ENCODE measurements around the gene ELP2. TPM values are rescaled to one million over a fixed set of nuclear protein-coding genes. Genes with fewer than 3 reads are reported as not detected.

ELP2 gene
- total and polyA plus RNA-seq, 2 donors (not counting 3 experiments of a cell fraction or from before 2014, with no cell fraction given), result 37.8 to 90.5 TPM

- no peak overlapping the region for H2AFZ ChIP-seq (ENCODE audit: low read depth, low read length)
- no peak for DNase-seq (ENCODE audit: low read depth, low spot score)
- H3K79me2 ChIP-seq (ENCODE audit: control insufficient read depth, insufficient read depth, low read length), result no peaks in the 10 kb centered on the region
- no peaks in the 10 kb centered on the region for H3K9me1 ChIP-seq (replicated peaks; ENCODE audit: control insufficient read depth, extremely low read depth, insufficient read depth, low read length)
- no peak for FAIRE-seq
- H3K27me3 ChIP-seq (ENCODE audit: control insufficient read depth in 2 of 2, insufficient read depth in 2 of 2, low read length in 2 of 2), result peaks cover 0 to 3% of the 10 kb centered on the region in 2 experiments
- no peaks in the 10 kb centered on the region for H3K9me3 ChIP-seq (replicated peaks; ENCODE audit: control insufficient read depth, insufficient read depth, low read length)
- H3K4me2 ChIP-seq (ENCODE audit: insufficient read depth, low read length), result no peak overlapping the region
- no peak overlapping the region for H3K9ac ChIP-seq (replicated peaks; ENCODE audit: extremely low read depth, insufficient read depth, low read length)
- dilution Hi-C loops (cut with MboI; ENCODE audit: extremely low pct_ligation_motif_present, low sequenced_read_pairs), result no loop called here
- TF ChIP-seq POLR2AphosphoS5 (IDR thresholded peaks at IDR 0.05; ENCODE audit: insufficient read depth, low read depth, low read length) (no peak), MYC (IDR thresholded peaks at IDR 0.05; ENCODE audit: low read depth, low read length) (no peak), POLR2A (IDR thresholded peaks at IDR 0.05; ENCODE audit: low read depth, low read length) (no peak), EZH2 (IDR thresholded peaks at IDR 0.05; ENCODE audit: borderline replicate concordance, low read depth, low read length, severe bottlenecking) (no peak), GATA2 (IDR thresholded peaks at IDR 0.05; ENCODE audit: insufficient read depth, insufficient read length, low read depth, low read length) (no peak), JUN (IDR thresholded peaks at IDR 0.05; ENCODE audit: borderline replicate concordance, insufficient read depth, insufficient read length, low read depth) (no peak)
- TF ChIP-seq, protein P1, sequence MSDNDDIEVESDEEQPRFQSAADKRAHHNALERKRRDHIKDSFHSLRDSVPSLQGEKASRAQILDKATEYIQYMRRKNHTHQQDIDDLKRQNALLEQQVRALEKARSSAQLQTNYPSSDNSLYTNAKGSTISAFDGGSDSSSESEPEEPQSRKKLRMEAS (IDR thresholded peaks at IDR 0.05; ENCODE audit: insufficient read depth, insufficient read length), result no peak
- TF ChIP-seq, protein P2, sequence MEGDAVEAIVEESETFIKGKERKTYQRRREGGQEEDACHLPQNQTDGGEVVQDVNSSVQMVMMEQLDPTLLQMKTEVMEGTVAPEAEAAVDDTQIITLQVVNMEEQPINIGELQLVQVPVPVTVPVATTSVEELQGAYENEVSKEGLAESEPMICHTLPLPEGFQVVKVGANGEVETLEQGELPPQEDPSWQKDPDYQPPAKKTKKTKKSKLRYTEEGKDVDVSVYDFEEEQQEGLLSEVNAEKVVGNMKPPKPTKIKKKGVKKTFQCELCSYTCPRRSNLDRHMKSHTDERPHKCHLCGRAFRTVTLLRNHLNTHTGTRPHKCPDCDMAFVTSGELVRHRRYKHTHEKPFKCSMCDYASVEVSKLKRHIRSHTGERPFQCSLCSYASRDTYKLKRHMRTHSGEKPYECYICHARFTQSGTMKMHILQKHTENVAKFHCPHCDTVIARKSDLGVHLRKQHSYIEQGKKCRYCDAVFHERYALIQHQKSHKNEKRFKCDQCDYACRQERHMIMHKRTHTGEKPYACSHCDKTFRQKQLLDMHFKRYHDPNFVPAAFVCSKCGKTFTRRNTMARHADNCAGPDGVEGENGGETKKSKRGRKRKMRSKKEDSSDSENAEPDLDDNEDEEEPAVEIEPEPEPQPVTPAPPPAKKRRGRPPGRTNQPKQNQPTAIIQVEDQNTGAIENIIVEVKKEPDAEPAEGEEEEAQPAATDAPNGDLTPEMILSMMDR (IDR thresholded peaks at IDR 0.05; ENCODE audit: extremely low read depth in 1 of 2, insufficient read depth in 1 of 2, low read depth in 1 of 2, low read length in 2 of 2), result no peak
- H4K20me1 ChIP-seq (replicated peaks; ENCODE audit: control insufficient read depth, extremely low read depth, insufficient read depth, low read length), result no peaks in the 10 kb centered on the region
- ChIA-PET POLR2A (no interaction called here), CTCF (interaction anchor here (2.2 to 2.8 kb wide), 3 partner anchors 10 to 199 kb away, joined by 11 to 15 read pairs (median 13); no protein-coding TSS in a partner anchor)
- no peak overlapping the region for H3K27ac ChIP-seq (ENCODE audit: insufficient read depth, low read depth, low read length)
- intact Hi-C loops (cut with micrococcal nuclease), result no loop called here
- H3K36me3 ChIP-seq (ENCODE audit: control insufficient read depth in 2 of 2, extremely low read depth in 1 of 2, insufficient read depth in 2 of 2, low read length in 2 of 2), result no peaks in the 10 kb centered on the region
- no peaks in the 10 kb centered on the region for H3K4me1 ChIP-seq (ENCODE audit: control insufficient read depth, extremely low read depth, insufficient read depth, low read length)
- no peak overlapping the region for H3K4me3 ChIP-seq (replicated peaks in 1 of 3; ENCODE audit: insufficient read depth in 1 of 3, low read depth in 1 of 3, low read length in 3 of 3)
- BruUV-seq (replicated peaks), result no TSS peak
Observed at GRCh38 chr18:36085195-36085594, 44.5 kb upstream of the ELP2 start.
